CD14-positive monocyte (primary cell): ENCODE results near the gene CCND3. TPM values are rescaled to one million over a fixed set of nuclear protein-coding genes. Genes with fewer than 3 reads are reported as not detected.

Source experiments
- DNase-seq, 3 donors: peaks; one replicate each; pipeline ENCODE4 v3.0.0-alpha.2; 2011 to 2022
- H2AFZ ChIP-seq: 2 replicates; pipeline ENCODE4 v1.6.0; 2012; ENCODE audit warnings: mild to moderate bottlenecking, low read depth, low read length, inconsistent platforms; ENCODE audit not compliant: insufficient read depth, poor library complexity, severe bottlenecking
- H3K27ac ChIP-seq, 2 donors: 1 replicate in 1 of 2; 2 replicates in 1 of 2; pipeline ENCODE4 v1.5.1; 2012 to 2013; ENCODE audit warnings: low read length in 2 of 2, control low read depth in 1 of 2, inconsistent platforms in 1 of 2, low read depth in 1 of 2, mild to moderate bottlenecking in 1 of 2
- H3K27me3 ChIP-seq, 2 donors: one replicate each; pipeline versions ENCODE4 v1.6.0 to v1.6.1; 2011 to 2013; ENCODE audit warnings: low read length in 2 of 2; ENCODE audit not compliant: control insufficient read depth in 2 of 2, insufficient read depth in 2 of 2
- H3K36me3 ChIP-seq, 2 donors: replicated peaks in 1 of 2; 1 replicate in 1 of 2; 2 replicates in 1 of 2; pipeline versions ENCODE4 v1.5.1 to v1.6.1; 2012 to 2013; ENCODE audit warnings: low read length in 2 of 2, control low read depth in 1 of 2, inconsistent platforms in 1 of 2, mild to moderate bottlenecking in 1 of 2; ENCODE audit not compliant: insufficient read depth in 2 of 2, control insufficient read depth in 1 of 2
- H3K4me1 ChIP-seq, 2 donors: 1 replicate in 1 of 2; 2 replicates in 1 of 2; pipeline versions ENCODE4 v1.5.1 to v1.6.1; 2012 to 2013; ENCODE audit warnings: low read length in 2 of 2, control low read depth in 1 of 2, inconsistent platforms in 1 of 2, mild to moderate bottlenecking in 1 of 2, moderate library complexity in 1 of 2; ENCODE audit not compliant: insufficient read depth in 2 of 2, control insufficient read depth in 1 of 2
- H3K4me2 ChIP-seq: replicated peaks from 2 replicates; pipeline ENCODE3; 2012; ENCODE audit warnings: low read length, moderate library complexity, mild to moderate bottlenecking; ENCODE audit not compliant: poor library complexity, severe bottlenecking; ENCODE audit errors: extremely low read depth
- H3K4me3 ChIP-seq, 3 experiments: fragments of 200-600 bp in 1 of 3; sonication (generic) in 1 of 3; replicated peaks in 1 of 3; 1 replicate in 2 of 3; 2 replicates in 1 of 3; pipeline ENCODE4 v1.5.1; 2011 to 2013; ENCODE audit warnings: low read length in 3 of 3, mild to moderate bottlenecking in 3 of 3, control low read depth in 2 of 3, low read depth in 2 of 3, inconsistent platforms in 1 of 3, moderate library complexity in 1 of 3
- H3K79me2 ChIP-seq: 2 replicates; pipeline ENCODE4 v1.6.0; 2012; ENCODE audit warnings: mild to moderate bottlenecking, control low read depth, inconsistent platforms, low read length, moderate library complexity; ENCODE audit not compliant: insufficient read depth
- H3K9ac ChIP-seq: 2 replicates; pipeline ENCODE4 v1.6.0; 2017; ENCODE audit warnings: low read length, mild to moderate bottlenecking; ENCODE audit not compliant: insufficient read depth, poor library complexity, severe bottlenecking
- H3K9me3 ChIP-seq, 2 donors: replicated peaks in 1 of 2; 1 replicate in 1 of 2; 2 replicates in 1 of 2; pipeline versions ENCODE4 v1.5.1 to v1.6.1; 2012 to 2013; ENCODE audit warnings: low read length in 2 of 2, control low read depth in 1 of 2; ENCODE audit not compliant: control insufficient read depth in 1 of 2, insufficient read depth in 1 of 2
- H4K20me1 ChIP-seq: 2 replicates; pipeline ENCODE4 v1.6.0; 2012; ENCODE audit warnings: mild to moderate bottlenecking, low read length, control low read depth, moderate library complexity; ENCODE audit not compliant: insufficient read depth
- H3K27ac Mint-ChIP-seq, 7 donors: one replicate each; pipeline ENCODE4 v1.8.0; 2020; ENCODE audit warnings: mild to moderate bottlenecking in 7 of 7, mixed read lengths in 7 of 7, moderate library complexity in 6 of 7, inconsistent platforms in 2 of 7
- H3K27me3 Mint-ChIP-seq, 3 donors: one replicate each; pipeline ENCODE4 v1.8.0; 2021 to 2022; ENCODE audit warnings: low read depth in 3 of 3, mild to moderate bottlenecking in 3 of 3, mixed read lengths in 3 of 3, moderate library complexity in 3 of 3, inconsistent platforms in 1 of 3
- H3K36me3 Mint-ChIP-seq, 2 donors: one replicate each; pipeline ENCODE4 v1.8.0; 2020; ENCODE audit warnings: mixed read lengths in 2 of 2, inconsistent platforms in 1 of 2, mild to moderate bottlenecking in 1 of 2
- H3K4me1 Mint-ChIP-seq: one replicate; pipeline ENCODE4 v1.8.0; 2020; ENCODE audit warnings: mild to moderate bottlenecking, mixed read lengths
- H3K4me3 Mint-ChIP-seq, 2 donors: one replicate each; pipeline ENCODE4 v1.8.0; 2020; ENCODE audit warnings: mild to moderate bottlenecking in 2 of 2, mixed read lengths in 2 of 2, moderate library complexity in 1 of 2
- H3K9me3 Mint-ChIP-seq, 7 donors: one replicate each; pipeline ENCODE4 v1.8.0; 2020 to 2022; ENCODE audit warnings: mixed read lengths in 7 of 7, mild to moderate bottlenecking in 6 of 7, moderate library complexity in 6 of 7, inconsistent platforms in 2 of 7
- WGBS: methylation state at CpG from one replicate; pipeline ENCODE4 v1.1.5; 2013; ENCODE audit warnings: missing lambda C conversion rate; ENCODE audit not compliant: insufficient coverage; 5-methylcytosine and 5-hydroxymethylcytosine counted together
- intact Hi-C, 2 donors: fragments of 100-400 bp; cut with micrococcal nuclease; formaldehyde crosslinking; loops; one replicate each; pipeline versions ENCODE4 v1.15.0 to v1.15.1; 2023
- polyA plus RNA-seq, 3 donors: library from polyadenylated mRNA; depleted of rRNA in 1 of 3; unstranded in 2 of 3; stranded (reverse) in 1 of 3; fragments of 300-500 nt in 2 of 3; fragments of >200 nt in 1 of 3; fragmentation: Illumina TruSeq in 2 of 3; gene quantifications; 1 replicate in 2 of 3; 2 replicates in 1 of 3; pipeline ENCODE4 v1.2.3, GENCODE V29; 2012 to 2021
- TF ChIP-seq, protein P1 (sequence below): fragments of 200-600 bp; IDR thresholded peaks from one replicate; pipeline ENCODE4 v1.8.0; 2022; ENCODE audit warnings: antibody characterized with exemption, mild to moderate bottlenecking

The CCND3 gene
- polyA plus RNA-seq, 3 donors = 166 to 273 (median 259) TPM

DNA sequence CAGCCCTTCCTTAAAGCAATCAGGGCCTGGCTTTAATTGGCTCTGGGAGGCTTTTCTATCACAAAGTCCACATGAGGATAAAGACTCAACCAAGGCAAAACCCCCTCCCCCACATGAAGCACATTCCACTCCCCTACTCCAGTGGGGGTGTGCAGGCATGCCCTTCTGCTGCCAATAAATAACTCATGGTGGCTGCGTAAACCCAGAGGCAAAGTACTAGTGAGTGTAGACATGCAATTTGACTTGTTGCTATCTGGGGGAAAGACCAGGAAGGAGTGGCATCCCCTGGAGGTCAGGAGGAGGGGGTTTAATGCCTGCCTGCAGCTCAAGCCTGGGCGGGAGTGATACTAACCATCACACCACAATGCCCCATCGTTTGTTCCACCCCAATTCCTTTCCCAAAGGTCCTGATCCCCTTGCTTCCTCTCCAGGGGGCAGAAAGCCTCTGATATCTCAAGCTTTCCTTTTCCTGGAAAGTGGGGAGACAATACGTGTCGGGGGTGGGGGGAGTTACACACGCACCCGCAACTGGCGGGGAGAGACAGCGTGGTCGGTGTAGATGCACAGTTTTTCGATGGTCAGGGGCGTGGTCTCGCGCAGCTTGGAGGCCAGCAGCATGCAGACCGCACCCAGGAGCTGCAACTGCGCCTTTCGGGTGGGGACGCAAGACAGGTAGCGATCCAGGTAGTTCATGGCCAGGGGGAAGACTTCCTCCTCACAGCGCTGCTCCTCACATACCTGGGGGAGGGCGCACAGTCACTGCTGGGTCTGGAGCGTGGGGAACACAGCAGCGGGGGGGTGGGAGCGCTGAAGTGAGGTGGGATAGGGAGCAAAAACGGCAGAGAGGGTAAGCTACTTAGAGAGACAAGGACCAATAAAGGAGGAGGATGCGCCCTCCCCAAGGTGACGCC is 1.5 kb downstream of the CCND3 start:
- peaks cover 72 to 87% of the 10 kb centered on the region in 2 donors for H3K4me1 ChIP-seq
- Mint-ChIP-seq H3K4me3 (peak overlapping the region; percentile 95 to 97), H3K9me3 (no peaks in the 10 kb centered on the region), H3K4me1 (peaks cover 70% of the 10 kb centered on the region), H3K27ac (peak overlapping the region; percentile 90 to 99 (median 98)), H3K27me3 (peaks cover 0 to 2% (median 0%) of the 10 kb centered on the region in 3 donors), H3K36me3 (peaks cover 22 to 44% of the 10 kb centered on the region in 2 donors)
- no peaks in the 10 kb centered on the region for H3K27me3 ChIP-seq
- peak in 1 of 3 donors; percentile 12 for DNase-seq
- no peaks in the 10 kb centered on the region for H3K9me3 ChIP-seq
- H3K36me3 ChIP-seq = peaks cover 23 to 24% of the 10 kb centered on the region in 2 donors
- TF ChIP-seq, protein P1, sequence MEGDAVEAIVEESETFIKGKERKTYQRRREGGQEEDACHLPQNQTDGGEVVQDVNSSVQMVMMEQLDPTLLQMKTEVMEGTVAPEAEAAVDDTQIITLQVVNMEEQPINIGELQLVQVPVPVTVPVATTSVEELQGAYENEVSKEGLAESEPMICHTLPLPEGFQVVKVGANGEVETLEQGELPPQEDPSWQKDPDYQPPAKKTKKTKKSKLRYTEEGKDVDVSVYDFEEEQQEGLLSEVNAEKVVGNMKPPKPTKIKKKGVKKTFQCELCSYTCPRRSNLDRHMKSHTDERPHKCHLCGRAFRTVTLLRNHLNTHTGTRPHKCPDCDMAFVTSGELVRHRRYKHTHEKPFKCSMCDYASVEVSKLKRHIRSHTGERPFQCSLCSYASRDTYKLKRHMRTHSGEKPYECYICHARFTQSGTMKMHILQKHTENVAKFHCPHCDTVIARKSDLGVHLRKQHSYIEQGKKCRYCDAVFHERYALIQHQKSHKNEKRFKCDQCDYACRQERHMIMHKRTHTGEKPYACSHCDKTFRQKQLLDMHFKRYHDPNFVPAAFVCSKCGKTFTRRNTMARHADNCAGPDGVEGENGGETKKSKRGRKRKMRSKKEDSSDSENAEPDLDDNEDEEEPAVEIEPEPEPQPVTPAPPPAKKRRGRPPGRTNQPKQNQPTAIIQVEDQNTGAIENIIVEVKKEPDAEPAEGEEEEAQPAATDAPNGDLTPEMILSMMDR = no peak
- peaks cover 61% of the 10 kb centered on the region for H4K20me1 ChIP-seq
- peak overlapping the region; percentile 98 for H3K4me2 ChIP-seq
- H3K9ac ChIP-seq = peak overlapping the region; percentile 77
- H3K4me3 ChIP-seq = peak overlapping the region; percentile 84 to 97 (median 84)
- H3K27ac ChIP-seq = peak overlapping the region; percentile 80 to 81
- H3K79me2 ChIP-seq = peaks cover 80% of the 10 kb centered on the region
- 5% methylated on average over 13 of the region's 27 CpGs for WGBS
- intact Hi-C loops = loop anchor here (2.0 to 5.0 kb wide), 6 partner anchors 19 to 107 kb away; partner anchors contain the start of genes BYSL (in 1 of the 2) and MED20 (in 1 of the 2)
- H2AFZ ChIP-seq = peak overlapping the region; percentile 71

DNA sequence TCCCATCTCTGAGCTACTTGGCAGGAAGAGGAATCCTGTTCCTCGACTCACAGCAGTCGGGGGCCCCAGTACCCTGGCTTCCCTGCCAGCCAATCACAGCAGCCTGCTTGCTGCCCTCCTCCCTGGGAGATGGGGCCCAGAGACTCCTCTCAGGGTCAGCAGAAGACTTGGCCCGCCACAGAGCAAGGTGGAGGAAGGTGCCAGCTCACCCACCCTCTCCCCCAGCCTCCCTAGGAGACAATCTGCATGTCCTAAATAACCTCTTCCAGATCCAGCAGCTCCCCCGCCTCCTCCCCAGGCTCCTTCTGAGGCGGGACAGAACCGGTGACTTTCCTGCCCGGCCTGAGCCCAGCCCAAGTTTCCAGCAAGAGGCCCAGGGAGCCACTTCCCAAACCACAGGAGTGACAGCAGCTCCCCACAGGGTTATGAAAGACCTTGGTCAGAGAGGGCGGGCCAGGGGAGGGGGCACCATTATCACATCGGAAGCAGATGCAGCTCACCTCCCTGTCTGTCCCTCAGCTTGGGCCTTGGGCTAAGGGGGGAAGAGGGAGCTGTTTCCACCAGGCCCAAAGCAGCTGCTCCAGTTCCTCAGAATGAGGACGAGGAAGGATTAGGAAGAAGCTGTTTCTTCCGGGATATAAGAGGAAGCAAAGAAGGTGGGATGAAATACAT is 2.3 kb downstream of the CCND3 start:
- intact Hi-C loops = loop anchor here (2.0 to 5.0 kb wide), 5 partner anchors 31 to 108 kb away; no protein-coding TSS in a partner anchor
- Histone ChIP-seq H3K9ac (peak overlapping the region; percentile 77), H4K20me1 (peaks cover 69% of the 10 kb centered on the region)

More for the DNA sequence above, 2.3 kb downstream of the CCND3 start:
- Mint-ChIP-seq H3K9me3 (no peaks in the 10 kb centered on the region), H3K27me3 (peaks cover 0 to 2% (median 0%) of the 10 kb centered on the region in 3 donors), H3K36me3 (peaks cover 29 to 52% of the 10 kb centered on the region in 2 donors), H3K27ac (peak overlapping the region; percentile 90 to 99 (median 98)), H3K4me1 (peaks cover 75% of the 10 kb centered on the region), H3K4me3 (peak overlapping the region; percentile 95 to 97)
- TF ChIP-seq, protein P1 = no peak
- H2AFZ ChIP-seq = no peak overlapping the region
- peak overlapping the region; percentile 80 to 81 for H3K27ac ChIP-seq
- H3K27me3 ChIP-seq = no peaks in the 10 kb centered on the region
- peaks cover 87% of the 10 kb centered on the region for H3K79me2 ChIP-seq
- no peaks in the 10 kb centered on the region for H3K9me3 ChIP-seq
- H3K4me1 ChIP-seq = peaks cover 74 to 90% of the 10 kb centered on the region in 2 donors
- peak overlapping the region; percentile 98 for H3K4me2 ChIP-seq
- peaks cover 30 to 31% of the 10 kb centered on the region in 2 donors for H3K36me3 ChIP-seq
- peak; percentile 54 to 77 (median 72) for DNase-seq
- WGBS = 0% methylated on average over 8 of the region's 11 CpGs
- peak overlapping the region; percentile 84 to 97 (median 84) for H3K4me3 ChIP-seq
